H1 (cell line): ENCODE measurements around the gene CNDP1.

Source experiments
- JUND ChIP-seq: IDR thresholded peaks from 2 replicates; pipeline ENCODE4 v1.6.1; 2011; ENCODE audit warnings: mild to moderate bottlenecking, improper control_type of control experiment, low read length
- POLR2A ChIP-seq, 2 experiments: IDR thresholded peaks; 1 replicate in 1 of 2; 2 replicates in 1 of 2; pipeline ENCODE4 v1.6.1; 2011; ENCODE audit warnings: low read depth in 2 of 2, low read length in 2 of 2, mild to moderate bottlenecking in 2 of 2; ENCODE audit errors: control extremely low read depth in 1 of 2
- POLR2AphosphoS5 ChIP-seq: IDR thresholded peaks from 2 replicates; pipeline ENCODE4 v1.6.1; 2011; ENCODE audit warnings: low read depth, low read length

GRCh38 chr18:74506448-74507084 is 27.7 kb upstream of the CNDP1 start:
- TF ChIP-seq POLR2A (IDR thresholded peaks at IDR 0.05; ENCODE audit: control extremely low read depth in 1 of 2, low read depth in 2 of 2, low read length in 2 of 2) (no peak), POLR2AphosphoS5 (no peak), JUND (no peak)
